ENCODE data around the gene NAMPT.
"Not testable (repeated sequence)": the region's sequence is repeated elsewhere in the genome, so short reads cannot be mapped to it uniquely, and the experiment has no call there.

Gene NAMPT

GRCh38 chr7:106298631-106299030 lies 13.8 kb upstream of the NAMPT start:
- not testable (repeated sequence) for DNase-seq

- not testable (repeated sequence) for DNase-seq
Measured at GRCh38 chr7:106298155-106298554, 13.4 kb upstream of the NAMPT start.

- no peak for DNase-seq
Measured at GRCh38 chr7:106294334-106294733, 9.6 kb upstream of the NAMPT start.

GRCh38 chr7:106291247-106291646 lies 6.5 kb upstream of the NAMPT start:
- DNase-seq, result no peak

- no peak for DNase-seq
Measured at GRCh38 chr7:106290319-106290718, 5.5 kb upstream of the NAMPT start.

GRCh38 chr7:106289848-106290247 lies 5.1 kb upstream of the NAMPT start:
- DNase-seq, result no peak

GRCh38 chr7:106288263-106288662 lies 3.5 kb upstream of the NAMPT start:
- DNase-seq, result no peak

- DNase-seq, result no peak
Measured at GRCh38 chr7:106287786-106288185, 3.0 kb upstream of the NAMPT start.

- DNase-seq, result no peak
Measured at GRCh38 chr7:106285855-106286492, 1.2 kb upstream of the NAMPT start.

GRCh38 chr7:106285051-106285854 lies 470 bp upstream of the NAMPT start:
- peak; percentile 100 for DNase-seq

GRCh38 chr7:106283831-106284713 lies 711 bp downstream of the NAMPT start:
- DNase-seq, result no peak

GRCh38 chr7:106283501-106283830 lies 1.3 kb downstream of the NAMPT start:
- no peak for DNase-seq

GRCh38 chr7:106282852-106283251 lies 1.9 kb downstream of the NAMPT start:
- no peak for DNase-seq

GRCh38 chr7:106282390-106282789 lies 2.4 kb downstream of the NAMPT start:
- DNase-seq, result no peak

GRCh38 chr7:106281585-106282318 lies 3.0 kb downstream of the NAMPT start:
- DNase-seq, result no peak

- no peak for DNase-seq
Measured at GRCh38 chr7:106281127-106281526, 3.7 kb downstream of the NAMPT start.

- DNase-seq, result no peak
Measured at GRCh38 chr7:106279425-106280197, 5.2 kb downstream of the NAMPT start.

GRCh38 chr7:106278695-106279094 lies 6.1 kb downstream of the NAMPT start:
- DNase-seq, result no peak

GRCh38 chr7:106277976-106278375 lies 6.8 kb downstream of the NAMPT start:
- DNase-seq, result no peak

- DNase-seq, result no peak
Measured at GRCh38 chr7:106276513-106276912, 8.3 kb downstream of the NAMPT start.

GRCh38 chr7:106273009-106273668 lies 11.6 kb downstream of the NAMPT start:
- DNase-seq, result no peak

Measured in cortex of kidney (tissue), 1 donor.